ENCODE data around the gene TMEM59. TPM values are rescaled to one million over a fixed set of nuclear protein-coding genes. Genes with fewer than 3 reads are reported as not detected.

TMEM59 gene
- total and polyA plus RNA-seq, 2 of the 8 experiments (the other 6 are each of a cell fraction or from before 2014, with no cell fraction given) = 116 to 139 TPM

DNA sequence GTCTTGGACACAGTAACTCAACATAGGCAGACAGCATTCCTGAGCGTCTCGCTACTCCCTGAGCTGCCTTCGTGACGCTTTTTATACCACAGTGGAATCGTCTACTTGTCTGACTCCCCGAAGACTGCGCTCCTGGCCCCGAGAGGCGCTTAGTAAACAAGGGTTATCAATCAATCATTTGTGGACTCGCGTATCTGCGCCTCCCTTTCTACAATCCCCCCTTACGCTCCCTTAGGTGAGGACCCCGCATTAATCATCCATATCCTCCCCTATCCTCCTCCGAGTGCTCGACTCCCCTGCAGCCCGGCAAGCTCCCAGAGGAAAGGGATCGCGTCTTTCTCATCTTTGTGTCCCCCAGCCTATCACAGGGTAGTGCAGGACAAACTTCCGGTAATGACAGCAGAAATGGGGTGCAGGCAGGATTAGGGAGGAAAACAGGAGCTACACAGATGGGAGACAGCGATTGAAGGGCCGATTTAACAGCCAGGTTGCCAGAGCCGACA, 522 bp downstream of the TMEM59 start:
- 1% methylated on average over 23 of the region's 23 CpGs; no CpG with 5 or more reads in 1 of the 2 experiments for whole genome bisulfite sequencing, 2 experiments (ENCODE audit: extremely low coverage in 1 of 2, insufficient coverage in 1 of 2, insufficient read length in 1 of 2, insufficient replicate concordance in 2 of 2, low coverage in 1 of 2, low lambda C conversion rate in 2 of 2, missing lambda C conversion rate in 1 of 2)
- POLR2A ChIA-PET (ENCODE audit: partially characterized antibody) = interaction anchor here (0.6 to 2.4 kb wide), 9 partner anchors 8 to 175 kb away, joined by 3 to 10 read pairs (median 4); no protein-coding TSS in a partner anchor
- TF ChIP-seq EP300 (IDR thresholded peaks at IDR 0.05; ENCODE audit: borderline replicate concordance in 1 of 2, low read depth in 2 of 2, low read length in 2 of 2) = no peak
- TF ChIP-seq, protein P1, sequence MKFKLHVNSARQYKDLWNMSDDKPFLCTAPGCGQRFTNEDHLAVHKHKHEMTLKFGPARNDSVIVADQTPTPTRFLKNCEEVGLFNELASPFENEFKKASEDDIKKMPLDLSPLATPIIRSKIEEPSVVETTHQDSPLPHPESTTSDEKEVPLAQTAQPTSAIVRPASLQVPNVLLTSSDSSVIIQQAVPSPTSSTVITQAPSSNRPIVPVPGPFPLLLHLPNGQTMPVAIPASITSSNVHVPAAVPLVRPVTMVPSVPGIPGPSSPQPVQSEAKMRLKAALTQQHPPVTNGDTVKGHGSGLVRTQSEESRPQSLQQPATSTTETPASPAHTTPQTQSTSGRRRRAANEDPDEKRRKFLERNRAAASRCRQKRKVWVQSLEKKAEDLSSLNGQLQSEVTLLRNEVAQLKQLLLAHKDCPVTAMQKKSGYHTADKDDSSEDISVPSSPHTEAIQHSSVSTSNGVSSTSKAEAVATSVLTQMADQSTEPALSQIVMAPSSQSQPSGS (IDR thresholded peaks at IDR 0.05; ENCODE audit: low read length) = no peak
- TF ChIP-seq ASH2L (IDR thresholded peaks at IDR 0.05; ENCODE audit: low read length) = no peak
- peak; percentile 54; the same call in 1 of the 2 replicates for TF ChIP-seq TAF1 (IDR thresholded peaks at IDR 0.05; ENCODE audit: low read depth, low read length)
- TF ChIP-seq, protein P2, sequence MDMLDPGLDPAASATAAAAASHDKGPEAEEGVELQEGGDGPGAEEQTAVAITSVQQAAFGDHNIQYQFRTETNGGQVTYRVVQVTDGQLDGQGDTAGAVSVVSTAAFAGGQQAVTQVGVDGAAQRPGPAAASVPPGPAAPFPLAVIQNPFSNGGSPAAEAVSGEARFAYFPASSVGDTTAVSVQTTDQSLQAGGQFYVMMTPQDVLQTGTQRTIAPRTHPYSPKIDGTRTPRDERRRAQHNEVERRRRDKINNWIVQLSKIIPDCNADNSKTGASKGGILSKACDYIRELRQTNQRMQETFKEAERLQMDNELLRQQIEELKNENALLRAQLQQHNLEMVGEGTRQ (IDR thresholded peaks at IDR 0.05; ENCODE audit: low read length) = no peak
- no peak for TF ChIP-seq GABPA (IDR thresholded peaks at IDR 0.05; ENCODE audit: borderline replicate concordance, insufficient read depth, low read length)
- TF ChIP-seq TEAD4 (IDR thresholded peaks at IDR 0.05; ENCODE audit: low read depth, low read length) = no peak
- TF ChIP-seq, protein P3, sequence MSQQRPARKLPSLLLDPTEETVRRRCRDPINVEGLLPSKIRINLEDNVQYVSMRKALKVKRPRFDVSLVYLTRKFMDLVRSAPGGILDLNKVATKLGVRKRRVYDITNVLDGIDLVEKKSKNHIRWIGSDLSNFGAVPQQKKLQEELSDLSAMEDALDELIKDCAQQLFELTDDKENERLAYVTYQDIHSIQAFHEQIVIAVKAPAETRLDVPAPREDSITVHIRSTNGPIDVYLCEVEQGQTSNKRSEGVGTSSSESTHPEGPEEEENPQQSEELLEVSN (IDR thresholded peaks at IDR 0.05) = no peak
- no peak for TF ChIP-seq SP1 (IDR thresholded peaks at IDR 0.05; ENCODE audit: low read depth, low read length)

More for the DNA sequence above, 522 bp downstream of the TMEM59 start:
- H2BK20ac ChIP-seq (ENCODE audit: low read length) = no peak overlapping the region
- peak overlapping the region; percentile 72 to 96 (median 81) for H3K4me3 ChIP-seq (ENCODE audit: extremely low read depth in 1 of 4, insufficient read depth in 2 of 4, low read depth in 3 of 4, low read length in 4 of 4)
- peak overlapping the region; percentile 3 for H3K56ac ChIP-seq (replicated peaks; ENCODE audit: insufficient read length, low read depth, low read length)
- H3K23me2 ChIP-seq (ENCODE audit: low read depth, low read length) = no peaks in the 10 kb centered on the region
- H3K79me1 ChIP-seq (ENCODE audit: low read depth, low read length) = peaks cover 6% of the 10 kb centered on the region; the same call in 1 of the 2 replicates
- H3K79me2 ChIP-seq (ENCODE audit: control insufficient read depth in 1 of 2, insufficient read depth in 2 of 2, low read length in 2 of 2) = peaks cover 7 to 49% of the 10 kb centered on the region in 2 experiments; a peak in 3 of 4 replicates
- H3K9ac ChIP-seq (replicated peaks in 1 of 4; ENCODE audit: extremely low read depth in 1 of 4, low read depth in 3 of 4, low read length in 3 of 4) = peak overlapping the region; percentile 62 to 82 (median 72)
- H3K4ac ChIP-seq (replicated peaks; ENCODE audit: insufficient read length, low read depth, low read length) = no peak overlapping the region
- CTCF ChIA-PET (ENCODE audit: partially characterized antibody) = interaction anchor here (0.6 to 1.2 kb wide), 6 partner anchors 8 to 260 kb away, joined by 3 to 4 read pairs (median 3); no protein-coding TSS in a partner anchor
- no peak overlapping the region for H2AK5ac ChIP-seq (ENCODE audit: low read depth, low read length)
- H3K23ac ChIP-seq (ENCODE audit: insufficient read length) = no peak overlapping the region
- peak overlapping the region; percentile 90 for H3K27ac ChIP-seq (ENCODE audit: low read depth, low read length)
- no peak for FAIRE-seq
- no peaks in the 10 kb centered on the region for H3K9me3 ChIP-seq (ENCODE audit: insufficient read depth in 2 of 2, low read depth in 1 of 2, low read length in 1 of 2)
- no peak for DNase-seq (ENCODE audit: low read depth in 1 of 2, low spot score in 2 of 2)
- peak overlapping the region; percentile 11; the same call in 1 of the 2 replicates for H2BK5ac ChIP-seq (ENCODE audit: low read depth, low read length)
- H4K91ac ChIP-seq (replicated peaks; ENCODE audit: insufficient read length, low read length) = no peak overlapping the region
- H3K36me3 ChIP-seq (ENCODE audit: control insufficient read depth in 2 of 4, insufficient read depth in 4 of 4, low read length in 3 of 4) = no peaks in the 10 kb centered on the region
- H3K18ac ChIP-seq (ENCODE audit: extremely low read depth, low read length) = no peak overlapping the region; the same call in 1 of the 2 replicates
- H4K8ac ChIP-seq (ENCODE audit: extremely low read depth, insufficient read depth, low read length) = peak overlapping the region; percentile 84; the same call in 1 of the 2 replicates
- H2BK120ac ChIP-seq (replicated peaks; ENCODE audit: low read depth, low read length) = no peak overlapping the region
- H2BK15ac ChIP-seq (ENCODE audit: low read length) = no peak overlapping the region
- H3K4me2 ChIP-seq (ENCODE audit: insufficient read depth in 1 of 2, low read depth in 2 of 2, low read length in 2 of 2) = peak overlapping the region; percentile 75 to 90
- H3K4me1 ChIP-seq (replicated peaks in 1 of 4; ENCODE audit: control insufficient read depth in 3 of 4, insufficient read depth in 4 of 4, low read length in 3 of 4) = peaks cover 0 to 5% (median 3%) of the 10 kb centered on the region in 4 experiments; a peak in 4 of 7 replicates
- no peak overlapping the region for H3K14ac ChIP-seq (ENCODE audit: insufficient read length)
- H4K5ac ChIP-seq (ENCODE audit: insufficient read length, low read depth, low read length) = no peak overlapping the region
- no peak overlapping the region for H2BK12ac ChIP-seq (ENCODE audit: low read depth, low read length)
- H3K27me3 ChIP-seq (replicated peaks in 1 of 4; ENCODE audit: control insufficient read depth in 3 of 4, extremely low read depth in 1 of 4, insufficient read depth in 3 of 4, low read length in 3 of 4) = no peaks in the 10 kb centered on the region
- H4K20me1 ChIP-seq (replicated peaks in 1 of 2; ENCODE audit: control insufficient read depth in 1 of 2, insufficient read depth in 2 of 2, low read length in 2 of 2) = no peaks in the 10 kb centered on the region
- H2AFZ ChIP-seq (ENCODE audit: low read length) = 0 out of 2 replicates have a peak overlapping the region, but pooled peaks have one; percentile 13
